GM19455 (cell line): Measurements from ENCODE around the gene CCNF.

Experiments used
- ATAC-seq: cut with Tn5 transposase; IDR thresholded peaks from one replicate; pipeline ENCODE4 v1.9.1; 2021; ENCODE audit not compliant: unreplicated experiment

CCNF gene

DNA sequence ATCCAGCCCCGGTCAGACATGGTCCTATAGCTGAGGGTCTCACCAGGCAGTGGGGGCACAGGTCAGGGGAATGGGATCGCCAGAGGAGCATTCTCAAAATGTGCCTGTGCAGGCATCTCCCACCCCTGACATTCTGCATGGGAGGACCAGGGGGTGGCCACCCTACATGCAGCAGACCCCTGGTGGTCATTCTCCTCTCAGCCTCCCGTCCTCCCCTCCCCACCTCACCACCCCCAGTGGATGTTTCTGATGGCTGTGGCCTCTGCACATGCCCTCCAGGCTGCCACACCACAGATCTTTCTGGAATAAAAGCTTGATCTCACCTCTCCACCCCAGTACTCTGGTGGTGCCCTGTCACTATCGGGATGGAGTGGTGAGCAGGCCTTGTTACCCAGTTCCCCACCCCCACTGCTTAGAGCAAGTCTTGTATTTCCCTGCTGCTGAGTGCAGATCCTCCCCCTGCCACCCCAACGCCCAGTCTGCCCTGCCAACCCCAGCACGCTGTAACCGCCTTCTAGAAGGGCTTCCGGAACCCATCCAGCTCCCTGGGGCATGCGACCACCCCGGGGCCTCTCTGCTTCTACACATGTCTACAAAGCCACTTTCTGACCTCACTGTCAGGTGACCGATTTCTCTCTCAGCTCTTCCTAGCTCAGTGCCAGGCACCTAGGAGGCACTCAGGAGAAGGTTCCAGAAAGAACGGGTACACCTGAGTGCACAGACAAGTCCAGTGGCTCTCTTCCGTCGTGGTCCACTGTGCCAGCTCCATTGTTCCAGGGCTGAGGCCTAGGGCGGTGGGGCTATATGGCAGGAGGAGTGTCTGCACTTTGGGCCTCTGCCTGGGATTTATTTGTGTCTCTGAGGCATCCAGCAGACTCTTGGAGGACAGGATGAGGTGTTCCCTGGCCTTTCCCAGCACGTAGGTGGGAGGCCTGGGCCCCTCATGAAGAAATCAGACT, 55.0 kb downstream of the CCNF start:
- no peak for ATAC-seq

DNA sequence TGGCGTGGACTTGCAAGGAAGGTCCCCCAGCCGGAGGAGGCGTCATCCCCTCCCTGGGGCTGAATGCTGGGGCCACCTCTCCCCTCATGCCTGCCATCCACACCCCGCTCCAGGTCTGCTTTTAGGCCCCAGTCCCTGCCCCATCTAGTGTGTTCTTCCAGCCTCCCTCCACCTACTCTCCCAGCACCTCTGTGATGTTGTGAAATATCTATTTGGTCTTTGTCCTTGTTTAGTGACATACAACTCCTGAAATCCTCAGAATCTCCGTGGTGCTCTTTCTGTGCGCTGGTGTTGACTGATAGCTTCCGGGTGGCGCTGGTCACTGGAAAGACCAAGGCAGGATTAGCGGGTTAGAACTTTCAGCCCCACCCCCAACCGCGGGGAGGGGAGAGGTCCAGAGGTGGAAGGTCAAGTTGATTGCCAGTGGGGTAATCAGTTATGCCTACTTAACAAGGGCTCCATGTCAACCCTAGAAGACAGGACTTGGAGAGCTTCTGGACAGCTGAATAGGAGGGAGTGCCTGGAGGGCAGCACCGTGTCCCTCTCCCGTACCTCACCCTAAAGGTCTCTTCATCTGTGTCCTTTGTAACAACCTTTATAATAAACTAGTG, 55.8 kb downstream of the CCNF start:
- no peak for ATAC-seq

DNA sequence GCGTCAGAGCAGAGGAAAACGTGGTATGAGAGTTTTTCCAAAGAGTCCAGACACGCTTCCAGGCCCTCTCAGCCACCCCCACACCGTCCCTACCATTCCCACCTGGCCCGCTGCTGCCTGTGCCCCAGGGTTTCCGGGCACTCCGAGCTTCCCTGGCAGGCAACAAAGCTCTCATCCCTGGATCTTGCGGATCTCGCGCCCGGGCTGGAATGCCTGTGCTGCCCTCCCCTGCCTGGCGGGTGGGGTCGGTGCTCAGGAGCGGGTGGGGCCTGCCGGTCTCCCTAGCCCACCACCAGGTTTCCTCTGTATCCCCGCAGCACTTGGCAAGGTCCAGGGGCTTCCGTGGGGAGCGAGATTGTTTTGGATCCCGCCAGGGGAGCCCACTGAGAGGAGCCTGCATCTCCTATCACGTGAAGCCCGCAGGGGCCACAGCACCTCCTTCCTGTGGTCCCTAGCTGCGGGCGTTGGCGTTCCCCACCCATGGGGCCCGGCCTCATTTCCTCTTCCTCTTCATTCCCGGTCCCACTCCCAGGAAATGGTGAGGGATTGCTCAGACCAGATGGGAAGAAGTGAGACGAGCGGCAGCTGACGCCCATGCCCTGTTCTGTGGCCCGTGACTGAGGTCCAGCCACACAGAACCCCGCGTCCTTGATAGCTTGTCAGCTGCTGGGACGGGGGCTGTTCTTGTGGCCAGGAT, 56.7 kb downstream of the CCNF start:
- no peak for ATAC-seq

DNA sequence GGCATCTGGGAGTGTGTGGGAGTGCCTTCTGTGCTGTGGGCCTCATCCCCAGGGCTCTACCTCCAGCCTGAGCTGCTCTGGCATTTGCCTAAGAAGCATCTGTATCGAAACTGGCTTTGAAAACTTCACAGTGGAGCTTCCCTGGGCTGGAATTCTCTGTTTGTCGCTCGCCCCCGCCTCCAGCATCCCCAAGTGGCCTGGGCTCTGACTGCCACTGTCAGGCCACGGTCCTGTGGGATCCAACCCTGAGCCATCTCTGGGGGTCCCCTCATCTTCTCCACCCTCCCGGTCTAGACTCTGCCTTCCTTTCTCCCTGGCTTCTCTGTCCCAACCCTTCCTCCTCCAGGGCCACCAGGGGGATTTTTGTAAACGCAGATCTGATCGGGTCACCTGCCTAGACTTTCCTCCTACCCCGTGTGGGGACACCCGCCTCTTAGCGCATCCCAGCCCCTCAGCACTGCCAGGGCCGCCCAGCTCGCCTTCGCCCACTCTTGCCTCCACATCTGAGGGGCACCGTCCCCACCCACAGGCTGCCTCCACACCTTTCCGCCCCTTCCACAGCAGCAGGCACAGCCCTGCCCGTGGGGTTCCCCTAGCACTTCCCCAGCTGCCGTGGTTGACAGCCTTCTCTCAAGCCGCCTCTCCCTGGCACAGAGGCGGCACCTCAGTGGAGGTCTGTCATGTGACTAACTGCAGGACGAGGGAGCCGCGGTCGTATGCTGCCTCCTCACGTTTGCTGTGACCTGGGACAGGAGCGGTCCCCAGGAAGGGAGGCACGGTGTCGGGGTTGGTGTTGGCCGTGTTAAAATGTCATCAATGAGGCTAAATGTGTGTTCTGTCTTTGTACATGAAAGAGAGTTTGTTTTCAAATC, 57.6 kb downstream of the CCNF start:
- ATAC-seq = no peak

DNA sequence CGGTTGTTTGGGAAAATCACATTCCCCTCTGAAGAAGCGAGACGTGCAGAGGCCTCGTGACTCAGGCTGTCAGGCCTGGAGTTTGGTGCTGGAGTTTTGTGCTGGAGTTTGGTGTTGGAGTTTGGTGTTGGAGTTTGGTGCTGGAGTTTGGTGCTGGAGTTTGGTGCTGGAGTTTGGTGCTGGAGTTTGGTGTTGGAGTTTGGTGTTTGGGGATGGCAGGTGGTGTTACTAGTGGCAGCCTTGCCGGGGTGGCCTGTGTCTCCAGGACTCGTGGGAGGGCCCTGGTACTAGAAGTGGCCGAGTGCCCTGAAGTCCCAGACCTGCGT, 58.2 kb downstream of the CCNF start:
- ATAC-seq = no peak

DNA sequence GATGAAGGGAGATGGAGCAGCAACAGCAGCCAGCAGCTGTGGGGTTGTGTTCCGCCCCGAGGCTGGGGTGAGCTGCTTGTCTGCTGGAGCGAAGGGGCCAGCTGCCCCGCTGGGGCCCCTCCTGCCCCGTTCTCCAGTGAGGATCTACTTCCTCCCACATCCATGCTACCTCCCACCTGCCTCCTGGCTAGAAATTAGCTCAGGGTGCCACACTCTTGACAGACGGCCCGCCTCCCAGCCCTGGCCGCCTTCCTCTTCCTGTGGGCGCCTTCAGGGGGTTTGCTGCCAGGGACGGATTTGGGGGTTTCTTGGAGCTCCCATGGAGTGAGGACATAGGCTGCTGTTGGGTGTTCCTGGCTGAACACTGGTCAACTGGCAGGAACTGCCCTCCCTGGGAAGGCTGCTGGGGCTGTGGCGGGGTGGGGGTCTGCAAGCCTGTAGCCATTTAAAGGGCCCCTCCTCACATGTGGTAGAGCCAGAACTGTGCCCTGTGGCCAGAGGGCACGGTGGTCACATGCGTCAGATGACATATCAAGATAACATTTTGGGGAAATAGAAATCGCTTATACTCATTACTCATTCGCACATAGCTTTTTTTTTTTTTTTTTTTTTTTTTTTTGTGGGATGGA, 58.8 kb downstream of the CCNF start:
- ATAC-seq = no peak

DNA sequence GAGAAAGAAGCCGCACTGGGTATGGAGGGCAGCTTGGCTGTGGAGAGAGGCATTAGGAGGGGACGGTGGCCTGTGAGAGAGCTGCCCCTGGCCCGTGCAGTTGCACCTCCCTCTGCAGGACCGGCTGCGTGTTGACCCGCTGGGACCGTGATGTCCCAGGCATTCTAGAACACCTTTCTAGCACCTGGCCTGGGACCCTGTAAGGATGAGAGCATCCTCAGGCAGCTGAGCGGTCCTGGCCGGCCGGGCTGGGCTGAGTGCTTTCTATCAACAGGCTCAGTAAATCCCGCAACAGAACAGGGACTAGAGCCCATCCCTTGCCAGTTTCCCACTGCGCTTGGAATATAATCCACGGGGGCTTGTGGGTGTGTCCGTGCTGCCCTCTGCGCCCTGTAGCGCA, 60.3 kb downstream of the CCNF start:
- ATAC-seq = no peak

DNA sequence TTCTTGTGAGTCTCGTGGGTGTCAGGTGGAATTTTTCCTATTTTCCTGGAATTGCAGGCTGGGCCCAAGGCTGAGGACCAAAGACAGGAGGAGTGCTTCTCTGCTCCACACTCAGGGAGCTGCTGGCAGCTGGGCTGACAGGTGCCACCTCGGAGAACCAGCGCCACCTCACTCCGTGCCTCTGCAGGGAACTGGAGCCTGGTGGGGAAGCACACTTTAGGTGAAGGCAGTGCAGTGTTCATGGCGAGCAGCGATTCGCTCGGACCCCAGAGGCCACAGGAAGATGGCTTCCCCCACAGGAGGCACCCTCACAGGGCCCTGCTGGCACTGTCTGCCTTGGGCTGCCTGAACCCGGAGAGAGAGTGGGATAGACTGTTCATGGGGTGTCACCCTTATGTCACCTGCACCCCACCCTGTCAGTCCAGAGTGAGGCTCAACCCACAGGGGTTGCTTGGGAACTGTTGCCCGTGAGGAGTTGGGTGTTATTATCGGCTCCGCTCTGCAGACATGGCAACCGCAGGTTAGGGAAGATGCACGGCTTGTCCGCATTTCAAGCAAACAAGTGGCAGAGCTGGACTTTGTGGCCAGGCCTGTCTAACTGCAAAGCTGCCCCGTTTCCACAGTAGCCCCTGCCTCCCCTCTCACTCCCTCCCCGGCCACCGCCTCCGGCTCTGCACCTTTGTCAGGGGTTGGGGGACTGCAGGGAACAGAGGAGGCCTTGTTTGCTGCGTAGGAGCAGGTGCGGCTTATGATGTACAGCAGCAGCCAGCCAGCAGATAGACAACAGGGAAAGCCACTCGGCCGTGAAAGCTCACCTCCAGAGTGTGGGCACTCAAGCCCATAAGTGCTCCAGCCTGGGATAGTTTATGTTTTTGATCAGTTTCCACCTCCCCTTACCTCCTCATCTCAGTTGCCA, 61.2 kb downstream of the CCNF start:
- no peak for ATAC-seq

DNA sequence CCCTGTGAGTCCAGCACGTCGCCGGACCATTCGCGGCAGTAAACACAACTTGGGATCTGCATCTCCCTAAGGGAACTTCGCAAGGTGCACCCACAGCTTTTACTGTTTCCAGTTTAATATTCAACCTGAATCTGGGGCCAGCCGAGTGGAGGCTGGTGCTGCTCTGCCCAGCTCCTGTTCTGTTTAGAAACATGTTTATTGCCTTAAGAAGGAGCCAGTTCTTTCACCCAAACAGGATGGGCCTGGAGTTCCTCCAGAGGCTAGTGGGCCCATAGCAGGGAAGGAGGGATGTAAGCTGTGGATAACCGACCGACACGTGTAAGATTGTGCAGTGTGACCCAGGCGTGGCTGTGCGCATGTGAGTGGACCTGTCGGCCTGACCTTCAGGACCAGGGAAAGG, 63.0 kb downstream of the CCNF start:
- no peak for ATAC-seq

DNA sequence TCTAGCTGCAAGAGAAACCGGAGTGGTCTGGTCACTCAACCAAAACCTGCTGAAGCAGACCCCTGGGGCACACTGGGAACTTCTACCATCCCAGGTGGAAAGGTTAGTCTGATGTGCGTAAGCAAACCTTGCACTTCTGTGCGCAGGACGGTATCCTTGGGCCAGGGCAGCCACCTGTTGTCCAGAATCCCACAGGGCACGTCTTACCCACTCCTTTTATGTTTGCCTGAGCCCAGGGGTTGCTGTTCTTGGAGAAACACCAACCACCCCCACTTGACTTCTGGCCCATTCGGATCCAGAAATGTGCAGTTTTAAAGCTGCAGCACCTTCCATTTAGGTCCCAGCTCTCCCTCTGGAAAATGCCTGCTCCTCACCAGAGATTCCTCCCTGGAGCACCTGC, 64.4 kb downstream of the CCNF start:
- ATAC-seq = no peak

DNA sequence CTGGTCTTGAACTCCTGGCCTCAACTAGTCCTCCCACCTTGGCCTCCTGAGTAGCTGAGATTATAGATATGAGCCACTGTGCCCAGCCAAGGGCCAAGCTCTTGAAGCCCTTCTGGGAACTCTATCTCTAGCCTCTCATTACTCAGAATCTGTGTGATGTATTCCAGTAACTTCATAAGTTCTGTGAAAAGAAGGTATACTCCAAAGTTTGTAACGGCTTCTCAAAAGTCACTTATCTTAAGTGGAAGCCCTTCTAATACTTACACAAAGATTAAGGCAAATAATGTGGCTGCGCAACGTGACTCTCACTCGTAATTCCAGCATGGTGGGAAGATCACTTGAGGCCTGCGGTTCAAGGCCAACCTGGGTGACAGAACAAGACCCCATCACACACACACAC, 65.4 kb downstream of the CCNF start:
- no peak for ATAC-seq

DNA sequence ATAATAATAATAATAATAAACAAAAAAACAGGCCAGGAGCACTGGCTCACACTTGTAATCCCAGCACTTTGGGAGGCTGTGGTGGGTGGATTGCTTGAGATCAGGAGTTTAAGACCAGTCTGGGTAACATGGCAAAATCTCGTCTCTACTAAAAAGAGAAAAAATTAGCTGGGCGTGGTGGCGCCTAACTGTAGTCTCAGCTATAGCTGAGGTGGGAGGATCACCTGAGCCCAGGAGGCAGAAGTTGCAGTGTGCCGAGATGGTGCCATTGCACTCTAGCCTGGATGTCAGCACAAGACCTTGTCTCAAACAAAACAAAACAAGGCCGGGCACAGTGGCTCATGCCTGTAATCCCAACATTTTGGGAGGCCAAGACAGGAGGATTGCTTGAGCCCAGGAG, 65.8 kb downstream of the CCNF start:
- ATAC-seq = no peak

DNA sequence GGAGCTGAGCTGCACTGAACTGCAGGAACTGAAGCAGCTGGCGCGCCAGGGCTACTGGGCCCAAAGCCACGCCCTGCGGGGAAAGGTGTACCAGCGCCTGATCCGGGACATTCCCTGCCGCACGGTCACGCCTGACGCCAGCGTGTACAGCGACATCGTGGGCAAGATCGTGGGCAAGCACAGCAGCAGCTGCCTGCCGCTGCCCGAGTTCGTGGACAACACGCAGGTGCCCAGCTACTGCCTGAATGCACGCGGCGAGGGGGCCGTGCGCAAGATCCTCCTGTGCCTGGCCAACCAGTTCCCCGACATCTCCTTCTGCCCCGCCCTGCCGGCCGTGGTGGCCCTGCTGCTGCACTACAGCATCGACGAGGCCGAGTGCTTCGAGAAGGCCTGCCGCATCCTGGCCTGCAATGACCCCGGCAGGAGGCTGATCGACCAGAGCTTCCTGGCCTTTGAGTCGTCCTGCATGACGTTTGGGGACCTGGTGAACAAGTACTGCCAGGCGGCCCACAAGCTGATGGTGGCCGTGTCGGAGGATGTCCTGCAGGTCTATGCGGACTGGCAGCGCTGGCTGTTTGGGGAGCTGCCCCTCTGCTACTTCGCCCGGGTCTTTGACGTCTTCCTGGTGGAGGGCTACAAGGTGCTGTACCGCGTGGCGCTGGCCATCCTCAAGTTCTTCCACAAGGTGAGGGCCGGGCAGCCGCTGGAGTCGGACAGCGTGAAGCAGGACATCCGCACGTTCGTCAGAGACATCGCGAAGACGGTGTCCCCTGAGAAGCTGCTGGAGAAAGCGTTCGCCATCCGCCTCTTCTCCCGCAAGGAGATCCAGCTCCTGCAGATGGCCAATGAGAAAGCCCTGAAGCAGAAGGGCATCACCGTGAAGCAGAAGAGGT, 67.2 kb downstream of the CCNF start:
- no peak for ATAC-seq

DNA sequence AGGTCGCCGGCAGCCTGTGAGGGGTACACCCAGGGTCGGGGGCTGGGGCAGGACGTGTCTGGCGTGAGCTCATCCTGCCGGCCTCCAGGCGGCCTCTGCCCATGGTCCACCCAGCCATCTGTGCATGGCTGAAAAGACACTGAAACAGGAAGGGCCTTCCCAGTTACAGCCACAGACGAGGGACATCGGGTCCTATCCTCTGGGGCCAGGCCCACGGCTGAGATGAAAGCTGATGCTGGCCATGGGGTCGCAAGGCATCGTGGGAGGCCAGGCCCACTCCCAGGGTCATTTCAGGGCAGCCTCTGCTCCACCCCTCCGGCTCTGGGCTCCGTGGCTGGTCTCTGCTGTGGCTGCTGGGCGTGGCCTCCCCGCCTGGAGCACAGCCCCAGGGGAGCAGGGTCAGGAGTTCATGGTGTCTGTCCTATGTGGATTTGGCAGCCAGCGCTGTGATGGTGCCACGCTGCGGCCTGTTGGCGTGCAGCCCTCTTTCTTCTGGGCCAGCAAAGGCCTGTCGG, 67.9 kb downstream of the CCNF start:
- no peak for ATAC-seq

DNA sequence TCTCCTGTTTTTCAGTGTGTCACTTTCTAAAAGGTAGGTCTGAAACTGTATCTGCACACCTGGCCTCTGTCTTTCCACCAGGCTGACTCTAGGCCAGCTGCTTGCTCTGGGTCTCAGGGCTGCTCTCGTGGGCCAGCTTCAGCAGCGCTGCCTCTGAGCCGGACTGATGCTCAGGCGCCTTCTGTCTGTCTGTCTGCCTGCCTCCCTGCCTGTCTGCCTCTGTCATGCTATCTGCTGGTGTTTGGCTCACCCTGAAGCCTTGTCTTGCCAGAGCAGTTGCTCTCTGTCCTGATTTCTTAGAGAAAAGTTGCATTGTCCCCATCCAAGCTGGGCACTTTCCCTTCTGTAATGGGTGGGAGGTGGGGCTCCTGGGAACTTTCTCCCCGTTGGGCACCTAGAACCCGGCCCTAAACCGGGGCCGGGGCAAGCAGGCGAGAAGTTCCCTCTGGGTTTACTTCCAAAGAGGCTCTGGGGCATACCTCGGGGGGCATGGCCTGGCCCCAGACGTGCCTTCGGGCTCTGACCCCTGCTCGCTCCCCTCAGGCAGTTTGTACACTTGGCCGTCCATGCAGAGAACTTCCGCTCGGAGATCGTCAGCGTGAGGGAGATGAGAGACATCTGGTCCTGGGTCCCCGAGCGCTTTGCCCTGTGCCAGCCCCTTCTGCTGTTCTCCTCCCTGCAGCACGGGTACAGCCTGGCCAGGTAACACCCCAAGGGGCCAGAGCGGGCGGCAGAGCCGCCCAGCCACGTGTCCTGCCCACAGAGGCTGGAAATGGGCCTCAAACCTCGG, 68.6 kb downstream of the CCNF start:
- no peak for ATAC-seq

DNA sequence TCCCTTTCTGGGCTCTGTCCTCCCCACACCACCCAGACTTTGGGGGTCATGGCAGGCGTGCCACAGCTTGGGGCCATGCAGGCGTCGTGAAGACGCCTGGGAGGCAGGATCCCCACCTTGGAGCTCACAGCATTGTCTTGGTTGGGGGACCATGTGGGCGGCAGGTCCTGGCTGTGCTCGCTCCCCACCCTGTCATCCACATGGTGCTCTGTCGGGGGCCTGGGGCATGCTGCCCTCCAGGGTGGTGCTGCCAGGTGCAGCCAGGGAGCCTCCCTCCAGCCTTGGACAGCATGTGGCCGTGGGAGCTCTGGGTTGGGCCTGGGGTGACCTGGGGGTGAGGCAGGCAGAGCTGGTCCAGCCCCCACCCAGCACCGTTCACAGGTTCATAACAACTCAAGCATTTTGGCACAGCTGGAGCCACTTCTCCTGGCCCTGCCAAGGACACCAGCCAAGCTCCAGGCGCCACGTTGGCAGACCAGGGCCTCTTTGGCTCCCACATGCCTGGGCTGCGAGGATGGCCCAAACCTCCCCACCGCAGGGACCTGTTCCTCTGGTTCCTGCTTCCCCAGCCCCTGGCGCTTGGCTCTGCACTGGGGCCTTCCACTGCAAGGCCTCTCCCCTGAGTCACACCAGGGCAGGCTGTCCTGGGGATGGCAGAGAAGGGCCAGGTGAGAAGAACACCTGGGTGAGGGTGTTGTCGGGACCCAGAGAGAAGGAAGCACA, 69.4 kb downstream of the CCNF start:
- ATAC-seq = no peak

DNA sequence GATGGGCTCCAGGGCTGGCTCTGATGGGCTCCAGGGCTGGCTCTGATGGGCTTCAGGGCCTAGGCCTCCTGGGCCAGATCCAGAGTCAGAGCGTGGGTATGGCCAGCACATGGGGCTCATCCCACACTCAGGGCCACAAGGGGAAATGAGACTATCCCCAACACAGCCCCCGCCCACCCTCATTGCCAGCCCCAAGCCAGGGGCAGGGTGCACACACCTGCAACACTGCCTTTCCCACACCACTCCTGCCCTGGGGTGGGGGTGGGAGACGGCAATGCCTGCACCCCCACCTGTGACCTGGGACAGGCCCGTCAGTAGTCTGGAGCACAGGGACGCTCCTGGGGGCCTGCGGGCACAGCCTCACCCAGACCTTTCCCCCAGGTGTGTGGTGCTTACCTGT, 70.2 kb downstream of the CCNF start:
- ATAC-seq = no peak
